SU-DHL-6 (cell line): ENCODE data around the gene CTAG2.

Experiments
- H2AFZ ChIP-seq: fragments of 200-600 bp; sonication (generic); 2 replicates; pipeline ENCODE4 v1.6.1; 2014; ENCODE audit warnings: low read depth, mild to moderate bottlenecking, moderate library complexity, mixed read lengths, antibody characterized with exemption, low read length; ENCODE audit not compliant: severe bottlenecking
- H3F3A ChIP-seq: fragments of 200-600 bp; shearing (Covaris generic); 2 replicates; pipeline ENCODE4 v1.6.0; 2016; ENCODE audit warnings: antibody characterized with exemption, mild to moderate bottlenecking; ENCODE audit not compliant: insufficient read depth
- H3K27ac ChIP-seq: fragments of 200-600 bp; sonication (generic); 2 replicates; pipeline ENCODE4 v1.5.1; 2016; ENCODE audit warnings: low read depth, mild to moderate bottlenecking, low read length, moderate library complexity, mixed read lengths
- H3K27me3 ChIP-seq: fragments of 200-600 bp; sonication (generic), shearing (Covaris generic); 2 replicates; pipeline ENCODE4 v1.6.0; 2014; ENCODE audit warnings: mild to moderate bottlenecking, low read length
- H3K36me3 ChIP-seq: fragments of 200-600 bp; sonication (generic); 2 replicates; pipeline ENCODE4 v1.6.1; 2014; ENCODE audit warnings: mild to moderate bottlenecking, low read length, mixed read lengths
- H3K4me2 ChIP-seq: fragments of 300-600, 200-600 bp; shearing (Covaris generic), sonication (generic); 2 replicates; pipeline ENCODE4 v1.6.0; 2014; ENCODE audit warnings: low read length, low read depth, mild to moderate bottlenecking; ENCODE audit not compliant: poor library complexity, severe bottlenecking
- H3K4me3 ChIP-seq: fragments of 200-600 bp; sonication (generic); 2 replicates; pipeline ENCODE4 v1.5.1; 2014; ENCODE audit warnings: antibody characterized with exemption, low read length, mild to moderate bottlenecking, mixed read lengths; ENCODE audit not compliant: insufficient read depth, poor library complexity, severe bottlenecking
- H3K79me2 ChIP-seq: fragments of 200-600 bp; sonication (generic); 2 replicates; pipeline ENCODE4 v1.6.1; 2014; ENCODE audit warnings: mild to moderate bottlenecking, low read length, moderate library complexity; ENCODE audit not compliant: insufficient read depth
- H3K9ac ChIP-seq: fragments of 200-600 bp; sonication (generic); 2 replicates; pipeline ENCODE4 v1.7.0; 2014; ENCODE audit warnings: mild to moderate bottlenecking, low read length
- H3K9me2 ChIP-seq: fragments of 200-600 bp; sonication (generic); replicated peaks from 2 replicates; pipeline ENCODE4 v1.6.1; 2014; ENCODE audit warnings: low read length; ENCODE audit not compliant: insufficient read depth
- H3K9me3 ChIP-seq: fragments of 200-600 bp; sonication (generic); 2 replicates; pipeline ENCODE4 v1.6.1; 2014; ENCODE audit warnings: low read length, mixed read lengths; ENCODE audit not compliant: insufficient read depth
- H4K20me1 ChIP-seq: fragments of 200-600 bp; sonication (generic); 2 replicates; pipeline ENCODE4 v1.6.1; 2014; ENCODE audit warnings: low read depth, mild to moderate bottlenecking, antibody characterized with exemption, low read length, moderate library complexity, mixed read lengths
- CTCF ChIP-seq: fragments of 200-600 bp; sonication (generic); IDR thresholded peaks from one replicate; pipeline ENCODE4 v1.5.1; 2017; ENCODE audit warnings: antibody characterized with exemption, mild to moderate bottlenecking, low read length, moderate library complexity; ENCODE audit not compliant: insufficient read depth, poor library complexity, severe bottlenecking
- EZH2phosphoT487 ChIP-seq: fragments of 200-600 bp; sonication (generic), shearing (Covaris generic); conservative IDR thresholded peaks from 2 replicates; pipeline ENCODE4 v1.6.1; 2018; ENCODE audit warnings: mild to moderate bottlenecking, antibody characterized with exemption, low read length, moderate library complexity, mixed read lengths

The CTAG2 gene

GRCh38 chrX:154657226-154657805 is 3.9 kb upstream of the CTAG2 start:
- Histone ChIP-seq H3K9me2 (no peaks in the 10 kb centered on the region), H3F3A (no peaks in the 10 kb centered on the region), H3K27ac (no peak overlapping the region), H4K20me1 (no peaks in the 10 kb centered on the region), H2AFZ (no peak overlapping the region), H3K9ac (no peak overlapping the region), H3K9me3 (no peaks in the 10 kb centered on the region), H3K27me3 (no peaks in the 10 kb centered on the region), H3K4me3 (no peak overlapping the region), H3K36me3 (no peaks in the 10 kb centered on the region), H3K79me2 (no peaks in the 10 kb centered on the region), H3K4me2 (no peak overlapping the region)
- TF ChIP-seq EZH2phosphoT487 = no peak
- TF ChIP-seq CTCF = no peak

DNA sequence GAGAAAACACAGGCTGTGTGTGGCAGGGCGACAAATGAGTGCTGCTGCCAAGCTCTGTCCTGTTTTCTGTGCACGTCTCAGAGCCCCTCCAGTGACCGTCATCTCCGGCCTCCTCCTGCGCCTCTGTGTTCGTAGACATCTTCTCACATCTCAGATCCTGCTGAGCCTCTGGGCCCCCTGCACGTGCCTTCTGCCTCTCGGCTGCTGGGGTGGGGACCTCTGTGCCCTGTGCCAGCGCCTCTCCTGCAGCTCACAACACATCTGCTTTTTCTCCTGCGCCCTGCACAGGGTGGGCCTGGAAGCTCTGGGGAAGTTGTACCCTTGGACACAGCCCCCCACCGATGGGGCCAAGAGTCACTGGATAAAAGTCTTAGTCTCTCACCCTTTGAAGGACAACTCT is 2.4 kb upstream of the CTAG2 start:
- TF ChIP-seq CTCF = no peak
- TF ChIP-seq EZH2phosphoT487 = no peak
- Histone ChIP-seq H3K27me3 (no peaks in the 10 kb centered on the region), H3K4me2 (no peak overlapping the region), H3K9ac (no peak overlapping the region), H3K79me2 (no peaks in the 10 kb centered on the region), H3K4me3 (no peak overlapping the region), H4K20me1 (no peaks in the 10 kb centered on the region), H2AFZ (no peak overlapping the region), H3K9me3 (no peaks in the 10 kb centered on the region), H3K9me2 (no peaks in the 10 kb centered on the region), H3F3A (no peaks in the 10 kb centered on the region), H3K27ac (no peak overlapping the region), H3K36me3 (no peaks in the 10 kb centered on the region)

GRCh38 chrX:154655346-154655745 is 2.0 kb upstream of the CTAG2 start:
- H2AFZ ChIP-seq = no peak overlapping the region
- no peak overlapping the region for H3K4me2 ChIP-seq
- no peaks in the 10 kb centered on the region for H3K79me2 ChIP-seq
- H3K9me3 ChIP-seq = no peaks in the 10 kb centered on the region
- H3K27ac ChIP-seq = no peak overlapping the region
- no peaks in the 10 kb centered on the region for H3F3A ChIP-seq
- H3K9me2 ChIP-seq = no peaks in the 10 kb centered on the region
- H3K9ac ChIP-seq = no peak overlapping the region
- TF ChIP-seq CTCF (no peak), EZH2phosphoT487 (no peak)
- H3K36me3 ChIP-seq = no peaks in the 10 kb centered on the region
- H4K20me1 ChIP-seq = no peaks in the 10 kb centered on the region
- no peak overlapping the region for H3K4me3 ChIP-seq
- H3K27me3 ChIP-seq = no peaks in the 10 kb centered on the region
